KMS-11 (cell line): ENCODE data around the gene RASIP1.

Source experiments
- H2AFZ ChIP-seq: fragments of 200-600 bp; sonication (generic); 2 replicates; pipeline ENCODE4 v1.6.1; 2016; ENCODE audit warnings: antibody characterized with exemption, mixed run types, low read depth
- H3K27ac ChIP-seq: fragments of 200-600 bp; sonication (generic); 2 replicates; pipeline ENCODE4 v1.6.1; 2016; ENCODE audit warnings: mild to moderate bottlenecking, mixed run types
- H3K27me3 ChIP-seq: fragments of 200-600 bp; sonication (generic); 2 replicates; pipeline ENCODE4 v1.6.1; 2017; ENCODE audit warnings: mild to moderate bottlenecking, low read depth, mixed run types, moderate library complexity; ENCODE audit not compliant: insufficient read depth
- H3K36me3 ChIP-seq: fragments of 200-600 bp; sonication (generic); 2 replicates; pipeline ENCODE4 v1.6.1; 2017; ENCODE audit warnings: mild to moderate bottlenecking, mixed run types; ENCODE audit not compliant: insufficient read depth
- H3K4me1 ChIP-seq: fragments of 200-600 bp; sonication (generic); 2 replicates; pipeline ENCODE4 v1.6.1; 2016; ENCODE audit warnings: mild to moderate bottlenecking, low read depth, mixed run types; ENCODE audit not compliant: poor library complexity, severe bottlenecking
- H3K4me2 ChIP-seq: fragments of 200-600 bp; sonication (generic); 2 replicates; pipeline ENCODE4 v1.7.0; 2016; ENCODE audit warnings: mild to moderate bottlenecking, mixed run types
- H3K4me3 ChIP-seq: fragments of 200-600 bp; sonication (generic); IDR thresholded peaks from 2 replicates; pipeline ENCODE4 v1.6.1; 2017; ENCODE audit warnings: low read depth, low read length, mixed read lengths; ENCODE audit not compliant: insufficient read depth
- H3K79me2 ChIP-seq: fragments of 200-600 bp; sonication (generic); 2 replicates; pipeline ENCODE4 v1.6.1; 2016; ENCODE audit warnings: low read depth, mixed run types; ENCODE audit not compliant: insufficient read depth
- H3K9ac ChIP-seq: fragments of 200-600 bp; sonication (generic); 2 replicates; pipeline ENCODE4 v1.6.1; 2016; ENCODE audit warnings: mild to moderate bottlenecking, mixed run types
- H4K20me1 ChIP-seq: fragments of 200-600 bp; sonication (generic); 2 replicates; pipeline ENCODE4 v1.6.1; 2016; ENCODE audit warnings: mild to moderate bottlenecking, mixed run types; ENCODE audit not compliant: insufficient read depth
- TF ChIP-seq, protein P1 (sequence below): fragments of 200-600 bp; sonication (generic); conservative IDR thresholded peaks from 2 replicates; pipeline ENCODE4 v1.6.1; 2017; ENCODE audit warnings: low read depth, mild to moderate bottlenecking, antibody characterized with exemption, low read length, moderate library complexity, mixed read lengths

The RASIP1 gene

DNA sequence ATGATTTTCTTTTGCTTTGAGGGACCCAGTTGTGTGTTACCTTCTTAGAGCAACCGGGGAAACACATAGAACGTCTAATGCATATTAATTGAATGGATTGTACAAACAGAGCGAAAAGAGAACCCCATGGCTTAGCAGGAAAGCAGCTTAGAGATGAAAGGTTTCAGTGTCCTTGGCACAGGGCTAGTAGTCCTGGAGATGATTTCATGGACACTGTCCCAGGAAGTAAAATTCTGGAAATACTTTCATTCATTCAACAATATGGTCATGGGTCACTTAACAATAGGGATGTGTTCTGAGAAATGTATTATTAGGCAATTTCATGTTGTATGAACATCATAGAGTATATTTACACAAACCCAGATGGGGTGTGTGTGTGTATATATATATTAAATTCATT is 54.3 kb downstream of the RASIP1 start:
- H3K27me3 ChIP-seq = peaks cover 66% of the 10 kb centered on the region
- H2AFZ ChIP-seq = no peak overlapping the region
- H3K79me2 ChIP-seq = no peaks in the 10 kb centered on the region
- no peak overlapping the region for H3K27ac ChIP-seq
- H3K36me3 ChIP-seq = no peaks in the 10 kb centered on the region
- no peak overlapping the region for H3K4me3 ChIP-seq
- TF ChIP-seq, protein P1, sequence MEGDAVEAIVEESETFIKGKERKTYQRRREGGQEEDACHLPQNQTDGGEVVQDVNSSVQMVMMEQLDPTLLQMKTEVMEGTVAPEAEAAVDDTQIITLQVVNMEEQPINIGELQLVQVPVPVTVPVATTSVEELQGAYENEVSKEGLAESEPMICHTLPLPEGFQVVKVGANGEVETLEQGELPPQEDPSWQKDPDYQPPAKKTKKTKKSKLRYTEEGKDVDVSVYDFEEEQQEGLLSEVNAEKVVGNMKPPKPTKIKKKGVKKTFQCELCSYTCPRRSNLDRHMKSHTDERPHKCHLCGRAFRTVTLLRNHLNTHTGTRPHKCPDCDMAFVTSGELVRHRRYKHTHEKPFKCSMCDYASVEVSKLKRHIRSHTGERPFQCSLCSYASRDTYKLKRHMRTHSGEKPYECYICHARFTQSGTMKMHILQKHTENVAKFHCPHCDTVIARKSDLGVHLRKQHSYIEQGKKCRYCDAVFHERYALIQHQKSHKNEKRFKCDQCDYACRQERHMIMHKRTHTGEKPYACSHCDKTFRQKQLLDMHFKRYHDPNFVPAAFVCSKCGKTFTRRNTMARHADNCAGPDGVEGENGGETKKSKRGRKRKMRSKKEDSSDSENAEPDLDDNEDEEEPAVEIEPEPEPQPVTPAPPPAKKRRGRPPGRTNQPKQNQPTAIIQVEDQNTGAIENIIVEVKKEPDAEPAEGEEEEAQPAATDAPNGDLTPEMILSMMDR = no peak
- no peak overlapping the region for H3K4me2 ChIP-seq
- no peak overlapping the region for H3K9ac ChIP-seq
- H4K20me1 ChIP-seq = no peaks in the 10 kb centered on the region
- H3K4me1 ChIP-seq = no peaks in the 10 kb centered on the region

DNA sequence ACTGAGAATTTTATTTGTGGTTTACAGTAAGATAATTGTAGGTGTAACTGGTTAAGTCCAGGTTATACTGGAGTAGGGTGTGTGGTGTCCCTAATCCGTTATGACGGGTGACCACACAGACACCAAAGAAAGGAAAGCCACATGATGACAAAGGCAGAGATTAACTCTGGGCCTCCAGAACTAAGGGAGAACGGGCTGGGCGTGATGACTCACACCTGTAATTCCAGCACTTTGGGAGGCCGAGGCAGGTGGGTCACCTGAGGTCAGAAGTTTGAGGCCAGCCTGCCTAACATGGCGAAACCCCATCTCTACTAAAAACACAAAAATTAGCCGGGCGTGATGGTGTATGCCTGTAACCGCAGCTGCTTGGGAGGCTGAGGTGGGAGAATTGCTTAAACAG is 54.8 kb downstream of the RASIP1 start:
- H3K4me3 ChIP-seq = no peak overlapping the region
- H3K4me1 ChIP-seq = no peaks in the 10 kb centered on the region
- H3K4me2 ChIP-seq = no peak overlapping the region
- H3K27ac ChIP-seq = no peak overlapping the region
- TF ChIP-seq, protein P1 = no peak
- H4K20me1 ChIP-seq = no peaks in the 10 kb centered on the region
- H3K27me3 ChIP-seq = peaks cover 65% of the 10 kb centered on the region
- no peaks in the 10 kb centered on the region for H3K36me3 ChIP-seq
- no peak overlapping the region for H3K9ac ChIP-seq
- H2AFZ ChIP-seq = no peak overlapping the region
- no peaks in the 10 kb centered on the region for H3K79me2 ChIP-seq

DNA sequence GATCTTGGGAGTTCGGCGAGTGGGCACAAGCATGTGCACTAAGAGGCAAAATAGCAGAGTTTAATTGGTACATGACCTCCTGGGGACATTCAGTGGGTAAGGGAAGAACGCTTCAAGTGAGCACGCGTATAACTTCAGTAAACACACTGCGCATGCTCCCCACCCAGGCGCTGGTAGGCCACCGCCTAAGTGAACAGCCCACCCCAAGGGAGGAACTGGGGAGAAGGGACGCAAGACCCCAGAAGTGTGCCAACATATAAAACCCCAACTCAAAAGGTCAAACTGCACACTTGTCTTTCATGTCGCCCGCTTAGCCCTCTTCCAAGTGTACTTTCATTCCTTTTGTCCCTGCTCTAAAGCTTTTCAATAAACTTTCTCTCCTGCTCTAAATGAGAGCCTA is 57.1 kb downstream of the RASIP1 start:
- H2AFZ ChIP-seq = no peak overlapping the region
- H3K79me2 ChIP-seq = no peaks in the 10 kb centered on the region
- H3K36me3 ChIP-seq = no peaks in the 10 kb centered on the region
- no peak overlapping the region for H3K27ac ChIP-seq
- H3K4me3 ChIP-seq = no peak overlapping the region
- H3K4me2 ChIP-seq = no peak overlapping the region
- H3K4me1 ChIP-seq = no peaks in the 10 kb centered on the region
- no peak overlapping the region for H3K9ac ChIP-seq
- no peaks in the 10 kb centered on the region for H4K20me1 ChIP-seq
- TF ChIP-seq, protein P1 = no peak
- peaks cover 57% of the 10 kb centered on the region for H3K27me3 ChIP-seq

DNA sequence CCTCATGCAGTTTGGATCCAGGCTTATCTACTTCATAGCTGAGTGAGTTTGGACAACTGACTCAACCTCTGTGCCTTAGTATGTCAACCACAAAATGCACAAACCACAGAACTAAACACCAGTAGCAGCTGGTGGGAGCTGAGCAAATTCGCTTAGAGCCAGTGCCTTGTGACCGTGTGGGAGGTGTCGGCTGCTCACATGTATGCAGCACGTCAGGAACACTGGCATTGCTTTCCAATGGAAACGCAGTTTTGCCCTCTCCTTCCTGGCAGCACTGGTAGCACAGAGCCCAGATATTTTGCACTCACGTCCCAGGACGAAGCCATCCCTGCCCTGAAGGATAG is 59.3 kb downstream of the RASIP1 start:
- H3K9ac ChIP-seq = no peak overlapping the region
- H3K4me1 ChIP-seq = no peaks in the 10 kb centered on the region
- H4K20me1 ChIP-seq = no peaks in the 10 kb centered on the region
- no peak overlapping the region for H3K27ac ChIP-seq
- TF ChIP-seq, protein P1 = no peak
- no peaks in the 10 kb centered on the region for H3K36me3 ChIP-seq
- H3K27me3 ChIP-seq = peaks cover 52% of the 10 kb centered on the region
- H2AFZ ChIP-seq = no peak overlapping the region
- H3K4me2 ChIP-seq = no peak overlapping the region
- no peaks in the 10 kb centered on the region for H3K79me2 ChIP-seq
- H3K4me3 ChIP-seq = no peak overlapping the region
